H9 (cell line): ENCODE data around the gene PA2G4. TPM values are rescaled to one million over a fixed set of nuclear protein-coding genes. Genes with fewer than 3 reads are reported as not detected.
A peak's percentile ranks its signal among the peaks of the same experiment; 100 is the strongest.

ENCODE experiments used
- DNase-seq: peaks from one replicate; pipeline ENCODE4 v3.0.0-alpha.2; 2017
- H2AFZ ChIP-seq: one replicate; pipeline ENCODE4 v1.6.1; 2013; ENCODE audit warnings: mild to moderate bottlenecking, low read length, control low read depth, moderate library complexity
- H2AK5ac ChIP-seq: 2 replicates; pipeline ENCODE4 v1.6.1; 2013; ENCODE audit warnings: low read length, control low read depth, mixed read lengths; ENCODE audit not compliant: insufficient read length
- H2BK120ac ChIP-seq: one replicate; pipeline ENCODE4 v1.6.1; 2013; ENCODE audit warnings: low read depth, mild to moderate bottlenecking, low read length, control low read depth, inconsistent platforms; ENCODE audit not compliant: poor library complexity, severe bottlenecking
- H2BK12ac ChIP-seq: 2 replicates; pipeline ENCODE4 v1.6.1; 2013; ENCODE audit warnings: low read length, control low read depth, mixed read lengths, low read depth; ENCODE audit not compliant: insufficient read length
- H2BK15ac ChIP-seq: 2 replicates; pipeline ENCODE4 v1.6.1; 2013; ENCODE audit warnings: low read depth, low read length, control low read depth
- H2BK20ac ChIP-seq: one replicate; pipeline ENCODE4 v1.6.1; 2013; ENCODE audit warnings: low read depth, mild to moderate bottlenecking, low read length, control low read depth, inconsistent platforms; ENCODE audit not compliant: poor library complexity, severe bottlenecking
- H2BK5ac ChIP-seq: 2 replicates; pipeline ENCODE4 v1.6.1; 2013; ENCODE audit warnings: low read length, control low read depth, mixed read lengths; ENCODE audit not compliant: insufficient read length
- H3K14ac ChIP-seq: 2 replicates; pipeline ENCODE4 v1.6.1; 2013; ENCODE audit warnings: low read length, control low read depth; ENCODE audit not compliant: insufficient read depth
- H3K18ac ChIP-seq: 2 replicates; pipeline ENCODE4 v1.6.1; 2013; ENCODE audit warnings: low read depth, mild to moderate bottlenecking, mixed read lengths, low read length, control low read depth; ENCODE audit not compliant: insufficient read length
- H3K23ac ChIP-seq: 2 replicates; pipeline ENCODE4 v1.6.1; 2013; ENCODE audit warnings: low read length, control low read depth, mixed read lengths, low read depth; ENCODE audit not compliant: insufficient read length
- H3K23me2 ChIP-seq: 2 replicates; pipeline ENCODE4 v1.6.1; 2013; ENCODE audit warnings: low read depth, mild to moderate bottlenecking, mixed read lengths, low read length, control low read depth; ENCODE audit not compliant: insufficient read length, poor library complexity, severe bottlenecking
- H3K27ac ChIP-seq: 2 replicates; pipeline ENCODE4 v1.5.1; 2013; ENCODE audit warnings: low read length, control low read depth, mixed read lengths, low read depth; ENCODE audit not compliant: insufficient read length
- H3K27me3 ChIP-seq: 2 replicates; pipeline ENCODE4 v1.6.1; 2013; ENCODE audit warnings: low read length, control low read depth, inconsistent platforms; ENCODE audit not compliant: insufficient read depth
- H3K4ac ChIP-seq: 2 replicates; pipeline ENCODE4 v1.6.1; 2013; ENCODE audit warnings: low read depth, mild to moderate bottlenecking, control low read depth, inconsistent platforms, low read length, moderate library complexity
- H3K4me1 ChIP-seq: 2 replicates; pipeline ENCODE4 v1.6.1; 2013; ENCODE audit warnings: low read length, control low read depth, inconsistent platforms; ENCODE audit not compliant: insufficient read depth
- H3K4me2 ChIP-seq: 2 replicates; pipeline ENCODE4 v1.6.1; 2013; ENCODE audit warnings: low read length, control low read depth, mixed read lengths; ENCODE audit not compliant: insufficient read length, insufficient read depth
- H3K56ac ChIP-seq: 2 replicates; pipeline ENCODE4 v1.6.1; 2013; ENCODE audit warnings: low read depth, mild to moderate bottlenecking, mixed read lengths, low read length, control low read depth; ENCODE audit not compliant: insufficient read length
- H3K79me1 ChIP-seq: 2 replicates; pipeline ENCODE4 v1.6.1; 2013; ENCODE audit warnings: low read depth, mild to moderate bottlenecking, moderate library complexity, low read length, control low read depth, inconsistent platforms; ENCODE audit not compliant: insufficient read depth, poor library complexity, severe bottlenecking
- H3K79me2 ChIP-seq: 2 replicates; pipeline ENCODE4 v1.6.1; 2013; ENCODE audit warnings: low read length, control low read depth, inconsistent platforms; ENCODE audit not compliant: insufficient read depth
- H3K9ac ChIP-seq: 2 replicates; pipeline ENCODE4 v1.6.1; 2013; ENCODE audit warnings: low read length, control low read depth, mixed read lengths; ENCODE audit not compliant: insufficient read length; ENCODE audit errors: extremely low read depth
- H3K9me3 ChIP-seq: one replicate; pipeline ENCODE4 v1.6.1; 2013; ENCODE audit warnings: low read depth, low read length, inconsistent platforms; ENCODE audit not compliant: control insufficient read depth
- H3T11ph ChIP-seq: one replicate; pipeline ENCODE4 v1.6.1; 2013; ENCODE audit warnings: mild to moderate bottlenecking, low read length, control low read depth, inconsistent platforms
- H4K20me1 ChIP-seq: one replicate; pipeline ENCODE4 v1.6.1; 2013; ENCODE audit not compliant: control insufficient read depth, insufficient read length, insufficient read depth
- H4K5ac ChIP-seq: 2 replicates; pipeline ENCODE4 v1.6.1; 2013; ENCODE audit warnings: low read depth, mild to moderate bottlenecking, mixed read lengths, low read length, control low read depth; ENCODE audit not compliant: insufficient read length
- H4K8ac ChIP-seq: replicated peaks from 2 replicates; pipeline ENCODE4 v1.6.1; 2013; ENCODE audit warnings: low read length, control low read depth, mixed read lengths, low read depth; ENCODE audit not compliant: insufficient read length
- H4K91ac ChIP-seq: 2 replicates; pipeline ENCODE4 v1.6.1; 2013; ENCODE audit warnings: low read depth, mild to moderate bottlenecking, moderate library complexity, mixed read lengths, low read length, control low read depth; ENCODE audit not compliant: insufficient read length
- H3K27ac Mint-ChIP-seq, 3 experiments: 2 replicates in 2 of 3; 3 replicates in 1 of 3; pipeline ENCODE4 v1.8.0; 2020 to 2021; ENCODE audit warnings: mixed read lengths in 3 of 3, mild to moderate bottlenecking in 1 of 3, moderate library complexity in 1 of 3
- H3K27me3 Mint-ChIP-seq: 2 replicates; pipeline ENCODE4 v1.8.0; 2021; ENCODE audit warnings: low read depth, mild to moderate bottlenecking, moderate library complexity, mixed read lengths
- H3K36me3 Mint-ChIP-seq, 3 experiments: 2 replicates in 2 of 3; 3 replicates in 1 of 3; pipeline ENCODE4 v1.8.0; 2020 to 2021; ENCODE audit warnings: low read depth in 3 of 3, mixed read lengths in 3 of 3; ENCODE audit not compliant: insufficient read depth in 1 of 3
- H3K4me1 Mint-ChIP-seq, 2 experiments: 2 replicates each; pipeline ENCODE4 v1.8.0; 2020; ENCODE audit warnings: mixed read lengths in 2 of 2
- H3K4me3 Mint-ChIP-seq, 2 experiments: 2 replicates in 1 of 2; 3 replicates in 1 of 2; pipeline ENCODE4 v1.8.0; 2020 to 2021; ENCODE audit warnings: mild to moderate bottlenecking in 2 of 2, mixed read lengths in 2 of 2, moderate library complexity in 1 of 2
- H3K9me3 Mint-ChIP-seq, 2 experiments: 2 replicates in 1 of 2; 3 replicates in 1 of 2; pipeline ENCODE4 v1.8.0; 2020; ENCODE audit warnings: mild to moderate bottlenecking in 2 of 2, mixed read lengths in 2 of 2, moderate library complexity in 1 of 2
- CTCF ChIP-seq: fragments of 200-600 bp; sonication (generic); conservative IDR thresholded peaks from 3 replicates; pipeline ENCODE4 v1.8.0; 2021; ENCODE audit warnings: antibody characterized with exemption, mild to moderate bottlenecking
- WGBS: extraction: QIAGEN DNeasy Blood & Tissue Kit; methylation state at CpG from one replicate; pipeline ENCODE4 v1.1.7; 2013; ENCODE audit warnings: missing lambda C conversion rate, low lambda C conversion rate, mixed read lengths; ENCODE audit not compliant: insufficient read length; ENCODE audit errors: extremely low coverage; 5-methylcytosine and 5-hydroxymethylcytosine counted together
- total RNA-seq: library from RNA; stranded (reverse); gene quantifications from 2 replicates; pipeline ENCODE4 v1.2.1, GENCODE V29; 2021

PA2G4 gene
- total RNA-seq, 1 experiment from 2014 or later = 248 TPM

DNA sequence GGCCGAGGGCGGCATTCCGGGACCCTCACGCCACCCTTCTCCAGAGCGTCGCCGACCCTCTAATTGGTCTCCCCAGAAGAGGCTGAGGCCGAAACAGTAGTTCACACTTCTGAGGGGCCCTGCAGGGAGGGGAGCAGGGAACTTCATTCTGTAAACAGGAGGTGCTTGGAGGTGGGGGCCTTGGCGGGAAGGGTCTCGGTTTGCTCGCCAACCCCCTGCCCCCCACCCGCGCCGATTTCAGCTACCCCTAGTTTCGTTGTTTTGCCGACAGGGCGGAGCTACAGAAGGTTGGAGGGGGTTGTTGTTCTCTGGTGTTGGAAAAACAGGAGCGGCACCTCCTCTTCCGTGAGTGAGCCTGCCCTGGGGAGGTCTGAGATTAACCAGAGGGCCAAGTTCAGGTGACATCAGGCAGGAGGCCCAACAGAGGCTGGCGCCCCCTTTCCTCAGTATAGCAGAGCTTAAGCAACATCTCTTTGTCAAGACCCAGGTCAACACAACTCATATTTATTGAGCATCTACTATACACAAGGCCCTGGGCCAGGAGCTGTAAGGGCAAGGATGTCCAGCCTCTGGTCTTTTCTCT, 23.7 kb upstream of the PA2G4 start:
- H3K4me3 Mint-ChIP-seq = peak overlapping the region; percentile 83 to 93
- peak overlapping the region; percentile 74 for H3K14ac ChIP-seq
- no peak overlapping the region for H3T11ph ChIP-seq
- peak; percentile 27; the same call in 2 of the 3 replicates for TF ChIP-seq CTCF
- H2BK20ac ChIP-seq = no peak overlapping the region
- H3K56ac ChIP-seq = no peak overlapping the region
- no peak overlapping the region for H3K27ac ChIP-seq
- H2BK12ac ChIP-seq = no peak overlapping the region
- DNase-seq = peak; percentile 75
- H2BK120ac ChIP-seq = no peak overlapping the region
- peak overlapping the region; percentile 66 for H3K18ac ChIP-seq
- H3K4ac ChIP-seq = no peak overlapping the region
- peaks cover 8 to 21% (median 19%) of the 10 kb centered on the region in 3 experiments for H3K36me3 Mint-ChIP-seq
- no peak overlapping the region for H3K23ac ChIP-seq
- H2AFZ ChIP-seq = no peak overlapping the region
- 0 out of 2 replicates have a peak, but pooled peaks cover 4% of the 10 kb centered on the region for H3K4me1 ChIP-seq
- peak overlapping the region; percentile 0 for H4K91ac ChIP-seq
- H3K9me3 Mint-ChIP-seq = peaks cover 3% of the 10 kb centered on the region in 2 experiments; a peak in 4 of 5 replicates
- peak overlapping the region; percentile 82 for H3K9ac ChIP-seq
- H3K23me2 ChIP-seq = peaks cover 13% of the 10 kb centered on the region
- no CpG with 5 or more reads among the region's 20 CpGs for WGBS
- no peak overlapping the region for H2AK5ac ChIP-seq
- peak overlapping the region in 2 of 3 experiments; percentile 39 to 95; a peak in 5 of 7 replicates for H3K27ac Mint-ChIP-seq
- H3K79me1 ChIP-seq = no peaks in the 10 kb centered on the region
- H3K27me3 Mint-ChIP-seq = no peaks in the 10 kb centered on the region
- no peaks in the 10 kb centered on the region for H4K20me1 ChIP-seq
- no peaks in the 10 kb centered on the region for H3K9me3 ChIP-seq
- no peak overlapping the region for H2BK5ac ChIP-seq
- no peak overlapping the region for H4K5ac ChIP-seq
- peaks cover 7% of the 10 kb centered on the region; the same call in 1 of the 2 replicates for H3K79me2 ChIP-seq
- no peak overlapping the region for H4K8ac ChIP-seq
- no peaks in the 10 kb centered on the region; the same call in 1 of the 2 replicates for H3K27me3 ChIP-seq
- H3K4me2 ChIP-seq = peak overlapping the region; percentile 57
- H3K4me1 Mint-ChIP-seq = peaks cover 19 to 22% of the 10 kb centered on the region in 2 experiments
- no peak overlapping the region for H2BK15ac ChIP-seq
